Activated naive CD8-positive, alpha-beta T cell (primary cell): ENCODE measurements around the gene MTHFD2L.
"Not testable (repeated sequence)": the region's sequence is repeated elsewhere in the genome, so short reads cannot be mapped to it uniquely, and the experiment has no call there.

ENCODE experiments used
- H3K27ac Mint-ChIP-seq: one replicate; pipeline ENCODE4 v1.8.0; 2021; ENCODE audit warnings: mixed read lengths
- H3K27me3 Mint-ChIP-seq: one replicate; pipeline ENCODE4 v1.8.0; 2021; ENCODE audit warnings: mixed read lengths
- H3K36me3 Mint-ChIP-seq: one replicate; pipeline ENCODE4 v1.8.0; 2021; ENCODE audit warnings: mixed read lengths
- H3K4me1 Mint-ChIP-seq: one replicate; pipeline ENCODE4 v1.8.0; 2021; ENCODE audit warnings: low read depth, mixed read lengths
- H3K4me3 Mint-ChIP-seq: one replicate; pipeline ENCODE4 v1.8.0; 2021; ENCODE audit warnings: mild to moderate bottlenecking, mixed read lengths
- H3K9me3 Mint-ChIP-seq: one replicate; pipeline ENCODE4 v1.8.0; 2021; ENCODE audit warnings: low read depth, mixed read lengths

MTHFD2L gene

DNA sequence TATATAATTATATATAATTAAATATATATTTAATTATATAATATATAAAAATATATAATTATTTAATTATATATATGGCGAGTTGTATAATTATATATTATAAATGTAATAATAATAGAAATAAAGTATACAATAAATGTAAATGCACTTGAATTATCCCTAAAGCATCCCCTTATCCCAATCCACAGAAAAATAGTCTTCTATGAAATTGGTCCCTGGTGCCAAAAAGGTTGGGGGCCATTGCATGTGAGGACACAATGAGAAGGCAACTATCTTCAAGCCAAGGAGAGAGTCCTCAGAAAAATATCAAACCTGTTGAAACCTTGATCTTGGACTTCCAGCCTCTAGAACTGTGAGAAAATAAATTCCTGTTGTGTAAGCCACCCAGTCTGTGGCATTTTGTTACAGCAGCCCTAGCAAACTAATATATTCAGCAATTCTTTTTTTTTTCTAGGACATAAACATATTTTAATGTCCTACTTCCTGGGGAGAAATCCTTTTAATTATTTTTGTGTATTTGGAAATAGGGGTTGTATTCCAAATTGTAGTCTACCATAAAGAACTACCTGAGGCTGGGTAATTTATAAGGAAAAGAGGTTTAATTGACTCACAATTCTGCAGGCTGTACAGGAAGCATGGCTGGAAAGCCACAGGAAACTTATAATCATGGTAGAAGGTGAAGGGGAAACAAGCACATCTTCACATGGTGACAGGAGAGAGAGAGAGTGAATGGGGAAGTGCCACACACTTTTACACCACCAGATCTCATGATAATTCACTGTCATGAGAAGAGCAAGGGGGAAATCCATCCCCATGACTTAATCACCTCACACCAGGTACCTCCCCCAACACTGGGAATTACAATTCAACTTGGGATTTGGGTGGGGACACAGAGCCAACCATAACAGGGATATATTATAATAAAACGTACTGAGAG lies 36.0 kb upstream of the MTHFD2L start:
- Mint-ChIP-seq H3K27ac (no peak overlapping the region), H3K4me1 (no peaks in the 10 kb centered on the region), H3K36me3 (no peaks in the 10 kb centered on the region), H3K9me3 (no peaks in the 10 kb centered on the region), H3K27me3 (peaks cover 3% of the 10 kb centered on the region), H3K4me3 (no peak overlapping the region)

DNA sequence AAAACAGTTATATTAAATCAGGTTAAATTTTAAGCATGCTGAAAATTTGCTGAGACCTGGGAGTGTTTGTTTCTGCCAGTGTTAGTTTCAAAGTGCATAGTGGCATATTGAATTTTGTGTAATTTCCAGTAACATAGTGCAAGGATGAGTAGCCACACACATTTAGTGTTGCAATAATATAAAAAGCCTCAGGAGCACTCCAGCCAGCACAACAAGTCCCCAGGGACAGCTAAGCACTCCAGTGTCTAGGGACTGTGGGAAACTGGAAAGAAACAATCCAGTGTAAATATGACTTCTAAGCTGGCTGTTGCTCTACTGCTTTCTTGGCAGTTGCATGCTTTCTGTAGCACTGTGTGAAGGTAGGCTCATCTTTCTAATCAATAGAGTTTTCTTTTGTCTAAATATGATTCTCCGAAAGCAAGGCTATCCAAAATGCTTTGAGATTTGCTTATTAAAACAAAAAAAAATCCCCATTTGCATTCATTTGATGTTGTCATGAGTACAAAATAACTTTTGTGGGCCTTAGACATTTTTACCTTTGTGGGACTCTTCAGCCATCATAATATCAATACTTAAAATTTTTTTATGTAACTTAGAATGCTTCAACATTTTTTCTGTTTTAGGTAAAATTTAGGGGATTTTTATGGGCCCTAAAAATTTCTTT lies 34.7 kb upstream of the MTHFD2L start:
- no peaks in the 10 kb centered on the region for H3K9me3 Mint-ChIP-seq
- H3K27ac Mint-ChIP-seq, result no peak overlapping the region
- no peak overlapping the region for H3K4me3 Mint-ChIP-seq
- H3K27me3 Mint-ChIP-seq, result peaks cover 3% of the 10 kb centered on the region
- no peaks in the 10 kb centered on the region for H3K36me3 Mint-ChIP-seq
- H3K4me1 Mint-ChIP-seq, result no peaks in the 10 kb centered on the region

DNA sequence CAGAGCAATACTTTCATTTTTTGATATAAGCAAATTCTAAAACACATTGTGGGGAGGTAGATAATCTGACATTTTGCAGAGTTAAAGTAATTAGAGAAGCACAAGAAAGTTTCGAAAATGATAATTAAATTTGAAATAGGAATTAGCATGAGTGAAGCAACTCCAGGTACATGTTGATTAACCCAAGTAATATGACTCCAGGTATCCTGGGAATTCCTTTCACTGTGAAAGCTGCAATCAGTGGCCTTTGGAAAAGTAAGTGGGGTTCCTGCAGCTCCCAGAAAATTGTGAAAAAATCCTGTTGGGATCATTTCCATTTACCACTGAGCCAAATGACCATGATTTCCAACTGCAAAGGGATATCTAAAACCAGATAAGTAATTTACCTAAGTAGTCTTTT lies 32.9 kb upstream of the MTHFD2L start:
- H3K27me3 Mint-ChIP-seq, result peaks cover 4% of the 10 kb centered on the region
- H3K9me3 Mint-ChIP-seq, result no peaks in the 10 kb centered on the region
- no peaks in the 10 kb centered on the region for H3K36me3 Mint-ChIP-seq
- H3K4me1 Mint-ChIP-seq, result no peaks in the 10 kb centered on the region
- H3K27ac Mint-ChIP-seq, result no peak overlapping the region
- H3K4me3 Mint-ChIP-seq, result no peak overlapping the region

DNA sequence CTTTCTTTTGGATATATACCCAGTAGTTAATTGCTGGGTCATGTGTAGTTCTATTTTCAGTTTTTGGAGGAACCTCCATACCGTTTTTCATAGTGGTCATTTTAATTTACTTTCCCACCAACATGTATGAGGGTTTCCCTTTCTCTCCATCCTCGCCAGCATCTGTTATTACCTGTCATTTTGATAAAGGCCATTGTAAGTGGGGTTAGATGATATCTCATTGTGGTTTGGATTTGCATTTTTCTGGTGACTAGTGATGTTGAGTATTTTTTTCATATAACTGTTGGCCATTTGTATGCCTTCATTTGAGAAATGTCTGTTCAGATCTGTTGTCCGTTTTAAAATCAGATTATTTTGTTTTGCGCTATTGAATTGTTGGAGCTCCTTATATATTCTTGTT lies 30.2 kb upstream of the MTHFD2L start:
- H3K36me3 Mint-ChIP-seq, result no peaks in the 10 kb centered on the region
- no peak overlapping the region for H3K4me3 Mint-ChIP-seq
- H3K9me3 Mint-ChIP-seq, result no peaks in the 10 kb centered on the region
- H3K27ac Mint-ChIP-seq, result no peak overlapping the region
- peaks cover 2% of the 10 kb centered on the region for H3K27me3 Mint-ChIP-seq
- H3K4me1 Mint-ChIP-seq, result no peaks in the 10 kb centered on the region

DNA sequence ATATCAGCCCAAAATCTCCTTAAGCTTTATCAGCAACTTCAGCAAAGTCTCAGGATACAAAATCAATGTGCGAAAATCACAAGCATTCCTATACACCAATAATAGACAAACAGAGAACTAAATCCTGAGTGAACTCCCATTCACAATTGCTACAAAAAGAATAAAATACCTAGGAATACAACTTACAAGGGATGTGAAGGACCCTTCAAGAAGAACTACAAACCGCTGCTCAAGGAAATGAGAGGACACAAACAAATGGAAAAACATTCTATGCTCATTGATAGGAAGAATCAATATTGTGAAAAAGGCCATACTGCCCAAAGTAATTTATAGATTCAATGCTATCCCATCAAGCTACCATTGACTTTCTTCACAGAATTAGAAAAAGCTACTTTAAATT lies 27.1 kb upstream of the MTHFD2L start:
- not testable (repeated sequence) for H3K27me3 Mint-ChIP-seq, H3K4me3 Mint-ChIP-seq, H3K9me3 Mint-ChIP-seq, H3K36me3 Mint-ChIP-seq, H3K4me1 Mint-ChIP-seq, H3K27ac Mint-ChIP-seq

DNA sequence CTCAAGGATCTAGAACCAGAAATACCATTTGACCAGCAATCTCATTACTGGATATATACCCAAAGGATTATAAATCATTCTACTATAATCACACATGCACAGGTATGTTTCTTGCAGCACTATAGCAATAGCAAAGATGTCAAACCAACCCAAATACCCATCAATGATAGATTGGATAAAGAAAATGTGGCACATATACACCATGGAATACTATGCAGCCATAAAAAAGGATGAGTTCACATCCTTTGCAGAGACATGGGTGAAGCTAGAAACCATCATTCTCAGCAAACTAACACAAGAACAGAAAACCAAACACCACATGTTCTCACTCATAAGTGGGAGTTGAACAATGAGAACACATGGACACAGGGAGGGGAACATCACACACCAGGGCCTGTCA lies 25.7 kb upstream of the MTHFD2L start:
- not testable (repeated sequence) for H3K4me3 Mint-ChIP-seq, H3K9me3 Mint-ChIP-seq, H3K27me3 Mint-ChIP-seq, H3K36me3 Mint-ChIP-seq, H3K4me1 Mint-ChIP-seq, H3K27ac Mint-ChIP-seq

DNA sequence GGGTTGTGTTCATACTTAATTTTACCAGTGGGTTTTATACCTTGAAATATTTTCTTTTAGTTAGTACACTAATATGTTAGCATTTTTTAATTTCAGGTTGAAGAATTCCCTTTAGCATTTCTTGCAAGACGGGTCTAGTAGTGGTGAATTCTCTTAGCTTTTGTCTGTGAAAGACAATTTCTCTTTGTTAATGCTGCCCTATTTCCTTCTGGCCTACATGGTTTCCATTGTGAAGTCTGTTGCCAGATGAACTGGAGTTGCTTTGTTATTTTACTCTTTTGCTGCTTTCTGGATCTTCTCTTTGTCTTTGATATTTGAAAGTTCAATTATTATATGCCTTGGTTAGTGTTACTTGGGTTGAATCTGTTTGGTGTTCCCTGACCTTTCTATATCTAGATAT lies 25.0 kb upstream of the MTHFD2L start:
- peaks cover 4% of the 10 kb centered on the region for H3K27me3 Mint-ChIP-seq
- H3K36me3 Mint-ChIP-seq, result no peaks in the 10 kb centered on the region
- H3K27ac Mint-ChIP-seq, result no peak overlapping the region

DNA sequence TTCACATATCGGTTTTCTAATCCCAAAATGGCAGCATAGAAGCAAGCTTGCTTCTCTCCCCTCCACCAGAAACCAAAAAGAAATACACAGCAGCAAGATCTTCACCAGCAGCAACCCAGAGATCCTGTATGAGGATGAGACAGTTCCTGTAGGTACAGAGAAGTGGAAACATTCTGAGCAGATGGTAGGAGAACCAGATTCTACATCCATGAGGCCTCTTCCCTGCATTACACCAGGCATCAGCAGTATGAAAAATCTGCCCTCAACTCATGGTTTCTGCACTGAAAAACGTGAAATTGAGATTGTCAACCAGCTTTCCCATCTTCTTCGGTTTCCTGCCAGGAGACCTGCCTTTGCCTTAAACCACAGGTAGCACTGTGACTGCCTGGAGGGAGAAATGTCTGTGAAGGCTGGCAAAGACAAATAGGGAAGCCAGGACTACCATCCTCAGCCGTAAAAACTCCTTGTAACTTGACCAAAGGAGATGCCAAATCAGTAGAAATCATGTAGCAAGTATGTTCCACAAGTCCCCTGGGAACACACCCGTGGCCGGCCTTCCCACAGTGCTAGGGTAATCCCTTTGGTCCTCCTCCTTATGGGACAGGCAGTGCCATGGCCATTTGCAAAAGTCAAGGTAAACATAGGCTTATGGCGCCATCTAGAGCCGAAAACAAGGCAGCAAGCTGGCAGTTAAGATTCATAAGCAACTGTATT lies 24.0 kb upstream of the MTHFD2L start:
- H3K27me3 Mint-ChIP-seq, result peaks cover 8% of the 10 kb centered on the region
- H3K36me3 Mint-ChIP-seq, result no peaks in the 10 kb centered on the region
- no peak overlapping the region for H3K27ac Mint-ChIP-seq
- H3K4me1 Mint-ChIP-seq, result no peaks in the 10 kb centered on the region
- H3K9me3 Mint-ChIP-seq, result no peaks in the 10 kb centered on the region
- no peak overlapping the region for H3K4me3 Mint-ChIP-seq

More for the DNA sequence above, 25.0 kb upstream of the MTHFD2L start:
- H3K4me3 Mint-ChIP-seq, result no peak overlapping the region
- no peaks in the 10 kb centered on the region for H3K9me3 Mint-ChIP-seq
- H3K4me1 Mint-ChIP-seq, result no peaks in the 10 kb centered on the region

DNA sequence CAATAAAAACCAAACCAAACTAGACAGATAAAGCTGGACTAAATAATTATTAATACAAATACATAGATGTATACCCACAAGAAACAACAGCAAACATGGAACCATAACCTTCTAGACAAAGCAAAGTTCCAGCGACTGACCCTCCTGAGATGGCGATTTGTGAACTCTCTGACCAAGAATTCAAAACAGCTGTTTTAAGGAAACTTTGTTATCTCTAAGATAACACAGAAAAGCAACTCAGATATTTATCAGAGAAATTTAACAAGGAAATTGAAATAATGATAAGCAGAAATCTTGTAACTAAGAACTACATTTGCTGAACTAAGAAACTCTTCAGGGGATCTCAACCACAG lies 23.4 kb upstream of the MTHFD2L start:
- Mint-ChIP-seq H3K27me3 (peaks cover 7% of the 10 kb centered on the region), H3K36me3 (no peaks in the 10 kb centered on the region), H3K4me1 (no peaks in the 10 kb centered on the region), H3K27ac (no peak overlapping the region), H3K4me3 (no peak overlapping the region), H3K9me3 (no peaks in the 10 kb centered on the region)

DNA sequence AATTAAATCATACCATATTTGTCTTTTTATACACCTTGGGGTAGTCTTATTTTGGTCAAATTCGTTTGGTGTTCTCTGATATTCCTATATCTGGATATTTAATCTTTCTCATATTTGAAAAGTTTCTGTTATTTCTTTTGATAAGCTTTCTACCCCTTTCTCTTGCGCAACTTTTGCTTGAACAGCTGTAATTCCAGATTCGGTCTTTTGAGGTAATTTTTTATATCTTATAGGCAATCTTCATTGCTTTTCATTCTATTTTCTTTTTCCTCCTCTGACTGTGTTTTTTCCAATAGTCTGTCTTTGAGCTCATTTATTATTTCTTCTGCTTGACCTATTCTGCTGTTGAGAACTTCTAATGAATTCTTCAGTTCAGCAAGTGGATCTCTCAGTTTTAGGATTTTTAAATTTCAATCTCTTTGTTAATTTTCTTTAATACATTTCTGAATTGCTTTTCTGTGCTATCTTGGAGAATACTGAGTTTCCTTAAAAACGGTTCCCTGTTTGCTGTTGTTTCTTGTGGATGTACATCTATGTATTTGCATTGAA lies 11.3 kb upstream of the MTHFD2L start:
- H3K27me3 Mint-ChIP-seq, result peaks cover 23% of the 10 kb centered on the region
- H3K36me3 Mint-ChIP-seq, result peaks cover 4% of the 10 kb centered on the region
- H3K27ac Mint-ChIP-seq, result no peak overlapping the region
- H3K9me3 Mint-ChIP-seq, result peaks cover 12% of the 10 kb centered on the region
- H3K4me1 Mint-ChIP-seq, result no peaks in the 10 kb centered on the region
- no peak overlapping the region for H3K4me3 Mint-ChIP-seq

DNA sequence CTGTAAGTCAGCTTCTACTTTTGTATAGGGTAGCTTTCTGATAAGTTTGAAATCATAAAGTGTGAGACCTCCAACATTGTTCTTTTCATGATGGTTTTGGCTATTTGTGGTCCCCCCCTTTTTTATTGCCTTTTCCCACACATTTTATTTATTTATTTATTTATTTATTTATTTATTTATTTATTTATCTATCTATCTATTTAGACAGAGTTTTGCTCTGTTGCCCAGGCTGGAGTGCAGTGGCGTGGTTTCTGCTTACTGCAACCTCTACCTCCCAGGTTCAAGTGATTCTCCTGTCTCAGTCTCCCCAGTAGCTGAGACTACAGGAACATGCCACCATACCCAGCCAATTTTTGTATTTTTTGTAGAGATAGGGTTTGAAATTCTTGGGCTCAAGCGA lies 9.7 kb upstream of the MTHFD2L start:
- peaks cover 4% of the 10 kb centered on the region for H3K36me3 Mint-ChIP-seq
- no peak overlapping the region for H3K27ac Mint-ChIP-seq
- H3K4me1 Mint-ChIP-seq, result no peaks in the 10 kb centered on the region
- peaks cover 20% of the 10 kb centered on the region for H3K27me3 Mint-ChIP-seq
- H3K4me3 Mint-ChIP-seq, result no peak overlapping the region
- peaks cover 12% of the 10 kb centered on the region for H3K9me3 Mint-ChIP-seq

DNA sequence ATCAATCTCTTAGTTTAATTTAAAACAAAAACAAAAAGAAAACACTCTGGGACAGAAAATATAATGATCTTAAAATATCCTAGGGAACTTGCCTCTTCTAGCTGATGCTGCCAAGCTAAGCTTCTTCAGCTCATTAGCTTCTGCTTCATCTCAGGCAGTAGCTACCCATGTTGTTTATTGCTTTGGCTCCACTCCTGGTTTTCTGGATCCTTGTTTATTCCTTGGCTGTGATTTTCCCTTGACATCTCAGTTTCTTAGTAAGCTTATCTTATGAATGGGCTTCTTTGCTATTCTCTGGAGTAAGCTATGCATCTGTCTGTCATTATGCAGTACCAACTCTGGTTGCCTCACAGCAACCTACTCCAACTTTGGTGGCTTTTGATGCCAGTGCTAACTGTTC lies 5.1 kb upstream of the MTHFD2L start:
- Mint-ChIP-seq H3K4me1 (peaks cover 8% of the 10 kb centered on the region), H3K27ac (no peak overlapping the region), H3K9me3 (no peaks in the 10 kb centered on the region), H3K27me3 (peaks cover 7% of the 10 kb centered on the region), H3K36me3 (no peaks in the 10 kb centered on the region), H3K4me3 (no peak overlapping the region)

DNA sequence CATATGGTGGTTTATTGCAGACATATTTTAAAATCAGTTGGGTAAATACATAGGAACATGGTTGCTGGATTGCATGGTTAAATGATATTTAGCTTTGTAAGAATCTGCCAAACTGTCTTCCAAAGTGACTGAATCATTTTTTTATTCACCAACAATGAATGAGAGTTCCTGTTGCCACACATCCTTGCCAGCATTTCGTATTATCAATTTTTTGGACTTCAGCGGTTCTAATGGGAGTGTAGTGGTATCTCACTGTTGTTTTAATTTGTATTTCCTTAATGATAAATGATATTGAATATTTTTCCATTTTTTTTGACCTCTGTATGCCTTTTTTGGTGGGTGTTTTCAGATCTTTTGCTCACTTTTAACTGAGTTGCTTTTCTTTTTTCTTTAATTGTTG lies 1.4 kb upstream of the MTHFD2L start:
- Mint-ChIP-seq H3K4me3 (peak overlapping the region; percentile 84), H3K4me1 (peaks cover 33% of the 10 kb centered on the region), H3K36me3 (peaks cover 8% of the 10 kb centered on the region), H3K27me3 (no peaks in the 10 kb centered on the region), H3K27ac (no peak overlapping the region), H3K9me3 (no peaks in the 10 kb centered on the region)

DNA sequence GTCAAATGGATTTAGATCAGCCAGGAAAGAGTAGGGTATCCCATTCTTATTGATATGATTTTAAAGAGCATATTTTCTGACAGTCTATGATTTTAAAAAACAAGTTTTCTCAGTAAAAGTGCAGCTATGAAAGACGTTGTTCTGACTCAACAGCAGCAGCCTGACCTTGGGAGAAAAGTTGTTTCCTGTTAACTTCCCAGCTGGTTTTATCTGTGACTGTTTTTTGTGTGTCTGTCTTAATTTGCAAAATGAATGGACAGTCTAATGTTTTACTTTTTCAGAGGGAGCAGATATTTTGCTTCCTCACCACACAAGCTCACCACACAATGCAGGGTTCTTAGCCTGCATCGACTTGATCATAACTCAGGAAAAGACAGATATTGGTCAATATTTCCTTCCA lies 764 bp upstream of the MTHFD2L start:
- peak overlapping the region; percentile 84 for H3K4me3 Mint-ChIP-seq
- no peaks in the 10 kb centered on the region for H3K27me3 Mint-ChIP-seq
- H3K9me3 Mint-ChIP-seq, result no peaks in the 10 kb centered on the region
- peak overlapping the region; percentile 66 for H3K27ac Mint-ChIP-seq
- H3K4me1 Mint-ChIP-seq, result peaks cover 36% of the 10 kb centered on the region
- H3K36me3 Mint-ChIP-seq, result peaks cover 13% of the 10 kb centered on the region
